GM12801 (cell line): ENCODE results near the gene ANXA4.

Experiments used
- CTCF ChIP-seq: IDR thresholded peaks from one replicate; pipeline ENCODE4 v1.5.1; 2011; ENCODE audit warnings: control low read depth; ENCODE audit not compliant: insufficient read length; ENCODE audit errors: extremely low read depth

Gene ANXA4

DNA sequence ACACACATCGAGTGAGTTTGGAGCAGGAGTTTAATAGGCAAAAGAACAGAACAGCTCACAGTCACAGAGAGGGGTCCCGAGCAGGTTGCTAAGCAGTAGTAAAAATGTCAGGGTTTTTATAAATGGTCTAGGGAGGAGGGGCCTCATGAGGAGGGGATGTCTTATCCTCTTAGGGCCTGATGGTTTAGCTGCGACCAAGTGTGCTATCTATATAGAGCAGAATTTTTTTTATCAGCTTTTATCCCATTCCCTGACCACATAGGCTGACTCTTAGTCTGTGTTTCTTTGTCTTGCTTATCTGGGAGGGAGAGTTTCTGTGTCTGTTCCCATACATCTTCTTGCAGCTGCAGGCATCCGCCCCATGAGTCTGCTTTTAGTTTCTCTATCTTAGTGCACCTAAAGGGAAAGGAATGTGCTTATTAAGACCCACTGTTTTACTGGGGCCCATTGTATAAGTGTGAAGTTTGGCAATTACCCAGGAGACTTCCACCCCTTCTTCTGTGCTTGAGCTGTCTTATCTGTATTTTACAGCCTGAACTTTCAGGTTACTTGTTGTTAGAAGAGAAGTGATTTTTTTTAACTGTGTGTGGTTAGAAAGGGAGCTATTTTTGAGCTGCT is 57.1 kb downstream of the ANXA4 start:
- TF ChIP-seq CTCF, result no peak

DNA sequence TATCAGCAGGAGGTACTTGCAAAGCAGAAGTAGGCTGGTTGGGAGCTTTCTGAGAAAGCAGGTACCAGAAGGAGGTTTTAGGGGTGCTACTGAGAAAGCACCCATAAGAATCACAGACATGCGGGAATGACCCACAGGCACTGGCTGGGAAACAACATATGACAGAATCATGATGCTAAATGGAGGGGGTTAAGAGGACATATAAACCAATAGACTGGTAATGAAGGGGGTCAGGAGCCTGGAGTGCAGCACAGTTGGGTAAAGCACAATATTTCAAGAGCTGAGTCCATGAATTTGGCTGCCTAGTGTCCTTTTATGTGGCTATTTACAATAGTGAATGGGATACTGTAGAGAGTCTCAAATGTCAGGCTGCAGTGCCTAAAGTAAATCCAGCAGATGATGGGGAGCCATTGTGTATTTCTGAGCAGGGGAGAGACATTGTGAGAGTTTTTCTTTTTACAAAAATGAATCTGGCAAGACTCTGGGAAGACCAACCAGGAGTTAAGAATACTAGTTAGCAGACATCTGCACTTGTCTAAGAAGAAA is 59.9 kb downstream of the ANXA4 start:
- TF ChIP-seq CTCF, result no peak

- no peak for TF ChIP-seq CTCF
Measured at GRCh38 chr2:69804416-69804815, 62.5 kb downstream of the ANXA4 start.

DNA sequence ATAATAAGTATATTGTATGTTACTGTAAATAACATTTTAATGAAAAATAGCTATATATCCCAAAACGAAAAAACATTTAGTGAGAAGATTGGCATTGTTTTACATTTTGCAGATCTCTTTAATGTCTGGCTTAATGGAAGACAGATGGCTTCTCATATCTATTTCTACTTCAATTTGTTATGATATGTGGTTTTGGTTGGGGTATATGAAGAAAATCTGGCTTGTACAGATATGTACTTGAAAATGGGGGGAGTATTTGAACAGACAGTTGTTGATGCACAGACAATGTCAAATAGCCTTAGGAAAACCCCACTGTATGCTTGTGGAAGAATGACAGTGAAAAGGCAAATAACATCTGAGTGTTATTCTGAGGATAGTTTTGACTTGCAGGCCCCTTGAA is 64.0 kb downstream of the ANXA4 start:
- no peak for TF ChIP-seq CTCF

DNA sequence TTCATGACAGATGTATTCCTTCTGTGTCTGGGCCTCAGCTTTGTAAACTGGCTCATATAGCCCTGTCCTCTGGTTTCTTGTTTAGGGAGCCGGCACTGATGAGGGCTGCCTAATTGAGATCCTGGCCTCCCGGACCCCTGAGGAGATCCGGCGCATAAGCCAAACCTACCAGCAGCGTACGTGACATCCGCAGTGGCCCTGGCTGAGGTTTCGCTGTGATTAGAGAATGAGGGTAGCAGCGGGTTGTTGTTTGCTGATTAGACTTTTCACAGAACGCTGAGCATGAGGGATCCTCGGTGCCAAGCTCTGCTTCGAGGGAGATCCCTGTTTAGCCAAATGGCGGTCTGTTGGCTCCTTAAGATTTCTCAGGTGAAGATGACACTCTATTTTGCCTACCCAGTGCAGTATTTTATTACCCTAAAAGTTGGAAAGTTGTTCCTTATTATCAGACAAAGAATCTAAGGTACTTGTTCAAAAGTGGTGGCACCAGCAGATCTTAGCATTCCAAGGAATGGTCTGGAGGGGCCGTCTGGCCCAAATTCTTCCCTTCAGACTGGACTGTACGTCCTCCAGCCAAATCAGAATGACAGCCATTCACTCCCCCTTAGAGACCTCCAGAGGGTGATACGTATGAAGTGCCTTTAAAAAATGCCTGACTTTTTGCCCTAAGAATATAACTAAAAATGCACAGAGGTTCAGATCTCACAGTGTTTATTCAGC is 66.0 kb downstream of the ANXA4 start:
- no peak for TF ChIP-seq CTCF

GRCh38 chr2:69810550-69810949 is 68.6 kb downstream of the ANXA4 start:
- no peak for TF ChIP-seq CTCF

- no peak for TF ChIP-seq CTCF
Measured at GRCh38 chr2:69811018-69811417, 69.1 kb downstream of the ANXA4 start.
